Suprapubic skin (tissue), 4 donors: ENCODE data around the gene SIK3.

Experiments
- CTCF ChIP-seq, 2 donors: fragments of 200-600 bp in 1 of 2; fragments of 450-650 bp in 1 of 2; sonication (generic) in 1 of 2; IDR thresholded peaks; one replicate each; pipeline ENCODE4 v1.5.1; 2016 to 2019; ENCODE audit warnings: antibody characterized with exemption in 2 of 2, mild to moderate bottlenecking in 1 of 2, moderate library complexity in 1 of 2
- POLR2A ChIP-seq, 2 donors: fragments of 450-650 bp; IDR thresholded peaks; one replicate each; pipeline ENCODE4 v1.6.1; 2017; ENCODE audit warnings: antibody characterized with exemption in 2 of 2, mild to moderate bottlenecking in 2 of 2, moderate library complexity in 2 of 2
- POLR2AphosphoS5 ChIP-seq, 3 donors: sonication (generic); formaldehyde crosslinking; IDR thresholded peaks; one replicate each; pipeline ENCODE4 v1.6.1; 2017; ENCODE audit warnings: antibody characterized with exemption in 3 of 3

GRCh38 chr11:116812109-116812508, 286.1 kb downstream of the SIK3 start:
- TF ChIP-seq CTCF (IDR thresholded peaks at IDR 0.05) = no peak
- TF ChIP-seq POLR2A (IDR thresholded peaks at IDR 0.05) = no peak
- TF ChIP-seq POLR2AphosphoS5 (IDR thresholded peaks at IDR 0.05) = no peak
